ENCODE measurements around the gene KAZN.

KAZN gene

GRCh38 chr1:15090373-15090772 lies 491.9 kb downstream of the KAZN start:
- no peak for DNase-seq (ENCODE audit: low read depth)

GRCh38 chr1:15094056-15094455 lies 495.6 kb downstream of the KAZN start:
- DNase-seq (ENCODE audit: low read depth) = no peak

GRCh38 chr1:15094719-15095495 lies 496.4 kb downstream of the KAZN start:
- DNase-seq (ENCODE audit: low read depth) = no peak

GRCh38 chr1:15095496-15095875 lies 497.0 kb downstream of the KAZN start:
- DNase-seq (ENCODE audit: low read depth) = no peak

DNA sequence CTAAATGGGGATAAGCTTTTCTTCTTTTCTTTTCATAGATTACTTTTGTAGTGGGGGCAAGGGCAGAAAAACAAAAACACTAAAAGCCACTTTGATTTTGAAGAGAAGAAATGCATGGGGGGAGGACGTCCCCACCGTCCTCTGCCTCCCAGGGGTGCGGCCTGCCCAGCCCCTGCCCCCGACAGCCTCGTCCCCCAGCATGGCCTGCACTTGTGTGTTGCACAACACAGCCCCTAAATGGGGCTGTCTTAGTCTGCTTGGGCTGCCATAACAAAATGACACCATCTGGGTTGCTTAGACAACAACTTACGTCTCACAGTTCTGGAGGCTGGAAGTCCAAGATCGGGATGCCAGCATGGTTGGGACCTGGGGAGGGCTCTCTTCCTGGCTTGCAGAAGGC lies 497.8 kb downstream of the KAZN start:
- DNase-seq (ENCODE audit: low read depth) = no peak

GRCh38 chr1:15098176-15099125 lies 500.0 kb downstream of the KAZN start:
- no peak for DNase-seq (ENCODE audit: low read depth)

- DNase-seq (ENCODE audit: low read depth) = no peak
These were observed 501.1 kb downstream of the KAZN start for GRCh38 chr1:15099441-15100120.

DNA sequence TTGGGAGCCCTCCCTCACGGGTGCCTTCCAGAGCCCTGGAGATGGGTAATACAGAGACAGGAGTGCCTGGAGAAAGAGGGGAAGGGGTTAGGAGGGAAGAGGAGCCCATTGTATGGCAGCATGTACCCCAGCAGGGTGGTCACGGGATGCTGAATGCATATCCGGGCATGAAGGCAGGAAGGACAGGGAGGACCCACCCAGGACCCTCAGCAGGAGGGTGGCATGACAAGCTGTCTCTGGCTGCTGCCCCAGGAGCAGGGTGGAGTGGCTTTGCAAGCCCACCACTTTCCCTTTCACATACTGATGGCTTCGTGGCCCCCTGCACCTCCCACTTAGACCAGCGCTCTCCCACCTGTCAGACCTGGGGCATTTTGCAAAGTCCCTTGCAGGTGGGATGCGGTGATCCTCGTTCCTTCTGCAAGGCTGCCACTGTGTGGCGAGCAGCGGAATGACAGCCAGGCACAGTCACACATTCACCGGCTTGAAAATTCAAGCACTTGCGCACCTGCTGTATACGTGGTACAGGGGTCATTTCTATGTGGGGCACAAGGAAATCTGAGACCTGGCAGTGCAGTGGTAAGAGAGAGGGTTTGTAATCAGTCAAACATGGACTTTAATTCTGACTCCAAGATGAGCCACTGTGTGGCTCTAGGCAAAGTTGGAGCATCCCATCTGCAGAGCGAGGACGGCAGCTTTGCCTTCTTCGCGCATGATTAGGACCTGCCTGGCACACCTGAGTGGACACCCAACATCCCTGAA lies 501.8 kb downstream of the KAZN start:
- no peak for DNase-seq (ENCODE audit: low read depth)

DNA sequence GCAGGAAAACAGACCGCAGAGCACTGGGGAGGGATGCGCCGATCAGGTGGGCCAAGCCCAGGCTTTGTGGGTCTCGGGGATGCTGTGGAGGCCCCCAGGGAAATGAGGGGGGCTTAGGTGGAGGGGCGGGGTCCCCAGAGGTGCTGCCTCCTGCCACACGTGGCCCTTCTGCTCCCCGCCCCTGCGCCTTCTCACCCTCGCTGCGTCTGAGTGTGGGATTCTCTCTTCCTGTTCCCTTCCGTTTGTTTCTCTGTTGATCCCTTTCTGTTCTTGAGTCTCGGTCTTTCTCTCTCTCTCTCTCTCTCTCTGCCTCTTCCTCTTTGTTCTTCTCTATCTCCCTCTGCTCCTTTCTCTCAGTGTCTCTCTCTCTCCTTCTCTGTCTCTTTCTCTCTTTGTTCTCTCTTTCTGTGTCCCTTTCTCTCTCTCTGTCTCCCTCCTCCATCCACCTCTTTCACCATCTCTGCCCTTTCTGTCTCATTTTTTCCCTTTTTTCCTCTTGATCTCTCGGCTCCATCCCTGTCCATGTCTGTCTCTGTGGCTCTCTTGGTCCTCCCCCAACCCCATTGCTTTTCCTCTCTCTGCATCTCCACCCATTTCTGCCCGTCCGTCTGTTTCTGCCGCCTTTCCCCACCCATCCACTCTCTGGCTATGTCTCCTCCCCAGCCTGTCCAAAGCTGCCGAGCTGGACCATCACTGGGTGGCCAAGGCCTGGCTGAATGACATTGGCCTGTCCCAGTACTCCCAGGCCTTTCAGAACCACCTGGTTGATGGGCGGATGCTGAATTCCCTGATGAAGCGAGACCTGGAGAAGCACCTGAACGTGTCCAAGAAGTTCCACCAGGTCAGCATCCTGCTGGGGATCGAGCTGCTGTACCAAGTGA lies 502.6 kb downstream of the KAZN start:
- no peak for DNase-seq (ENCODE audit: low read depth)

GRCh38 chr1:15101801-15102200 lies 503.3 kb downstream of the KAZN start:
- no peak for DNase-seq (ENCODE audit: low read depth)

GRCh38 chr1:15102646-15103045 lies 504.2 kb downstream of the KAZN start:
- no peak for DNase-seq (ENCODE audit: low read depth)

GRCh38 chr1:15103211-15103610 lies 504.7 kb downstream of the KAZN start:
- no peak for DNase-seq (ENCODE audit: low read depth)

GRCh38 chr1:15103906-15104305 lies 505.4 kb downstream of the KAZN start:
- DNase-seq (ENCODE audit: low read depth) = no peak

GRCh38 chr1:15104768-15105167 lies 506.3 kb downstream of the KAZN start:
- no peak for DNase-seq (ENCODE audit: low read depth)

- DNase-seq (ENCODE audit: low read depth) = no peak
These were observed 508.1 kb downstream of the KAZN start for GRCh38 chr1:15106608-15107007.

DNA sequence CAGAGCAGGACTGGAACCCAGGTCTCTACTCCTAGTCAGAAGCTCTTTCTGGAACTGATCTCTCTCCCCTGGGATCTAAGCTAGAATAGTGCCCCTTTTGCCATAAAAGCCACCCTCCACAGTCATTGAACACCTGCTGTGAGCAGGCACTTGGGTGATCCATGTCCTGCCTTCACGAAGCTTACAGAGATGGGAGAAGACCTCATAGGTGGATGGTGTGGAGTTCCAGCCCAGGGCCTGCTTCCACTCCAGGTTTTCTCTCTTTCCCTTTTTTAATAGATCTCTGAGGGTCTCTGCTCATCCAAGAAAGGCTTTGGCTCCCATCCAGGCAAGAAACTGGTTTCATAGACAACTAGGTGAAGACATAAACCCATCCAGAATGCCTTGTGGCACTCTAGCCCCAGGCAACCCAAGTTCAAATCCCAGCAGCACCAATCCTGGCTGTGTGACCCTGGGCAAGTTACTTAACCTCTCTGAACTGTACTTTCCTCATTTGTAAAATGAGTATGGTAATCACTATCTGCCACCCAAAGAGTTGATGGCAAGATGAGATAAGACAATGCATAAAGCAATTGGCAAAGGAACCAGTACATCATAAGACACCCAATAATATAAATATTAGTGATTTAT lies 508.7 kb downstream of the KAZN start:
- no peak for DNase-seq (ENCODE audit: low read depth)

DNA sequence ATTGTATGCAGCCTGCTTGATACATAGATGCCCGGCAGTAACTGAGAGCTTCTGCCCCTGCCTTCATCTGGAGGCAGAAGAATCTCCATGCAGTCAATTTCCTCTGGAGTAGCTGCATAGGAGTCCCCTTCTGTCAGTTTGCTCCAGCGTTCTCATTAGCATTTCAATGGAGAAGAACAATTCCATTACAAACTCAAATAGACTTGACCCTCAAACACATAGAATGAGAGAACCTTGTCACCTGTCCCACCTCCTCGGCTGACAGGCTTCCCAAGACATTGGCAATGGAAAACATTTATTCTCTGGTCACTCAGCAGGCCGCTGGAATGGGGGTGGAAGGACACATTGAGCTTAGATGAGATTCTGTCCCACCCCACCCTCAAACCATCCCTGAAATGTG lies 509.4 kb downstream of the KAZN start:
- DNase-seq (ENCODE audit: low read depth) = no peak

DNA sequence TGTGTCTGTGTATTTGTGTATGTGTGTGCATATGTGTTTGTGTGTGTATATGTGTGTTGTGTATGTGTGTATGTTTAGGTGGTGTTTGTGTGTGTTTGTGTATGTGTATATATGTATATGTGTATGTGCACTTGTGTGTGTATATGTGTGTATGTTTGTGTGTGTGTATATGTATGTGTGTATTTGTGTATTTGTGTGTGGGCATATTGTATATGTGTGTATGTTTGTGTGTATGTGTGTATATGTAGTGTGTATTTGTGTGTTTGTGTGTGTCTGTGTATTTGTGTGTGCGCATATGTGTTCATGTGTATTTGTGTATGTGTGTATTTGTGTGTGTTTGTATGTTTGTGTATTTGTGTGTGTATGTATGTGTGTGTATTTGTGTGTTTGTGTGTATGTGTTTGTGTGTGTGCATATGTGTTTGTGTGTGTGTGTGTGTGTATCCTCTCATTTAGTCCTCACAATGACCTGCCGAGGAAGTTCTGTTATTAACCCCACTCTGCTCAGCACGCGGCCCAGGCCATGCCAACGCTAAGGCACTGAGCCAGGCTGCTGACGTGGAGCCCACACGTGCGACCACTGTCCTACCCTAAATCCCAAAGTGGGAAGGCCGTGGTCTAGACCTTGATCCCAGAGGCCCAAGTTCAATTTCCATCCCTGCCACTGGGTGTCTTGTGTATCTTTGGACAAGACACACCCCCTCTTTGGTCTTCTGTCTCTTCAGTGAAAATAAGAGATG lies 511.8 kb downstream of the KAZN start:
- no peak for DNase-seq (ENCODE audit: low read depth)

- DNase-seq (ENCODE audit: low read depth) = no peak
These were observed 512.4 kb downstream of the KAZN start for GRCh38 chr1:15110867-15111230.

DNA sequence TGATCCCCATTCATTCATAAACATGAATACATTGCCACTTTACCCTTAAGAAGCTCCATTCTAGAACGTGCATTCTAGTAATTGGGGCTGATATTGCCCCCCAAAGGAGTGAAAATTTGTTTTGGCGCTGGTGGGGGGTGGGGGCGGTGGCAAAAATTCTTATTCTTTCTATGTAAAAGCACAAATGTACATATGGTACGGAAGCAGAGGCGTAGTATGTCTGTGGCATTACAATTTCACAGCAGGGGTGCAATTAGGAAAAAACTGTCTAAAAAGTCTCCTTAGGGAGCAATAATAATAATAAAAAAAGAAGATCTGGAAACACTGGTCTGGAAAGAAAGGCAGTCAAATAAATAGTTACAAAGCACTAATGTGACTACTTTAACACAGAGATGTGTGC lies 514.7 kb downstream of the KAZN start:
- no peak for DNase-seq (ENCODE audit: low read depth)
